HS-27A (cell line): ENCODE data around the gene ISCU.

ENCODE experiments used
- DNase-seq: peaks from one replicate; pipeline ENCODE4 v3.0.0-alpha.2; 2012; ENCODE audit warnings: low read depth, missing footprints

ISCU gene

GRCh38 chr12:108562348-108563135 lies at the start of gene ISCU:
TSS of gene ISCU (plus strand) at chr12:108562596. CDS start at chr12:108562623, 27 bp downstream.
- DNase-seq, result peak; percentile 90

- no peak for DNase-seq
Measured at GRCh38 chr12:108514468-108514972, 47.9 kb upstream of the ISCU start.

GRCh38 chr12:108514973-108515814 lies 47.2 kb upstream of the ISCU start, which contains the start of gene FICD:
TSS of gene FICD (plus strand) at chr12:108515277. CDS start at chr12:108516973, 1,696 bp downstream.
- DNase-seq, result peak; percentile 94

GRCh38 chr12:108515916-108516315 lies 46.5 kb upstream of the ISCU start:
- DNase-seq, result no peak

GRCh38 chr12:108516511-108517275 lies 45.7 kb upstream of the ISCU start:
- DNase-seq, result no peak

- DNase-seq, result no peak
Measured at GRCh38 chr12:108517288-108518100, 44.9 kb upstream of the ISCU start.

GRCh38 chr12:108518101-108518715 lies 44.2 kb upstream of the ISCU start:
- no peak for DNase-seq

GRCh38 chr12:108518716-108519496 lies 43.5 kb upstream of the ISCU start:
- no peak for DNase-seq

GRCh38 chr12:108519558-108519957 lies 42.8 kb upstream of the ISCU start:
- DNase-seq, result no peak

- no peak for DNase-seq
Measured at GRCh38 chr12:108523365-108523764, 39.0 kb upstream of the ISCU start.

- DNase-seq, result no peak
Measured at GRCh38 chr12:108525681-108526080, 36.7 kb upstream of the ISCU start.

GRCh38 chr12:108526482-108527165 lies 35.8 kb upstream of the ISCU start:
- DNase-seq, result no peak

- DNase-seq, result no peak
Measured at GRCh38 chr12:108527166-108527496, 35.3 kb upstream of the ISCU start.

- no peak for DNase-seq
Measured at GRCh38 chr12:108530161-108530560, 32.2 kb upstream of the ISCU start.

- no peak for DNase-seq
Measured at GRCh38 chr12:108531929-108532848, 30.2 kb upstream of the ISCU start.

GRCh38 chr12:108538146-108538545 lies 24.2 kb upstream of the ISCU start:
- no peak for DNase-seq

- no peak for DNase-seq
Measured at GRCh38 chr12:108538616-108539195, 23.7 kb upstream of the ISCU start.

GRCh38 chr12:108542320-108542719 lies 20.1 kb upstream of the ISCU start:
- DNase-seq, result no peak
